Thyroid gland (tissue), 4 donors: ENCODE results near the gene KLHDC10.

Experiments
- CTCF ChIP-seq, 6 experiments: fragments of 200-600 bp in 3 of 6; fragments of 450-650 bp in 3 of 6; sonication (generic) in 3 of 6; IDR thresholded peaks; one replicate each; pipeline ENCODE4 v1.5.1; 2016 to 2019; ENCODE audit warnings: antibody characterized with exemption in 6 of 6, mild to moderate bottlenecking in 2 of 6, inconsistent platforms in 1 of 6, moderate library complexity in 1 of 6
- POLR2A ChIP-seq, 2 donors: fragments of 450-650 bp; IDR thresholded peaks; one replicate each; pipeline ENCODE4 v1.6.1; 2017; ENCODE audit warnings: antibody characterized with exemption in 2 of 2, mild to moderate bottlenecking in 2 of 2, moderate library complexity in 1 of 2

DNA sequence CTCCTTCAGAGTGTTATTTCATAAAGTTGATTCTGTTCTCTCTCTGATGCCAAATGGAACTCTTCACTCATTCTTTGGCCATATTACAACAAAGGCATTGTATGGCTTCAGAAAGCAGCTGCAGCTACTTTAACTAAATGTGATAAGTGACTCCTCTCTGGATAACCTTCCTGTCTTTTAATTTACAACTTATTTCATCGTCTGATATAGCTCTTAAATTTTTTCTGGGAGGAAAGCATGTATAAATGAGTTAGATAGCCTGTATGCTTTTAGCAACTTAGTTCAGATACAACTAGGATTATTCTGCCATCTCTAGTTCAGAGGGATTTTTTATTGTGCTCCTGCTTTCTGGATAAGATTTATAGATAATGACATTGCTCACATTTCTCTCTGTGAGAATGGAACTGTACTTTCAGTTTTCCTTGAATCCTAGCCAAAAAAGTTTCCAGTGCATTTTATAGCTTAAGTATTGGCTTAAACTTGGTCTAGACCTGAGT is 57.5 kb downstream of the KLHDC10 start:
- no peak for TF ChIP-seq CTCF (IDR thresholded peaks at IDR 0.05)
- TF ChIP-seq POLR2A (IDR thresholded peaks at IDR 0.05) = no peak
